HepG2 (cell line): Measurements from ENCODE around the gene PEMT. TPM values are rescaled to one million over a fixed set of nuclear protein-coding genes. Genes with fewer than 3 reads are reported as not detected.

ENCODE experiments used
- CHCHD3 ChIP-seq: sonication (generic); formaldehyde crosslinking; IDR thresholded peaks from 2 replicates; pipeline ENCODE4 v1.8.0; 2022; ENCODE audit warnings: mild to moderate bottlenecking, missing genetic modification reagents, moderate library complexity
- GTF3A ChIP-seq: sonication (generic); formaldehyde crosslinking; conservative IDR thresholded peaks from 2 replicates; pipeline ENCODE4 v1.4.0; 2020; ENCODE audit warnings: mild to moderate bottlenecking, missing genetic modification reagents
- HNF4A ChIP-seq: sonication (generic); formaldehyde crosslinking; IDR thresholded peaks from 2 replicates; pipeline ENCODE4 v1.4.0; 2020; ENCODE audit warnings: missing genetic modification reagents
- KDM3A ChIP-seq: IDR thresholded peaks from 2 replicates; pipeline ENCODE4 v1.6.1; 2018; ENCODE audit warnings: low read depth, missing compliant biosample characterization
- KDM5A ChIP-seq: fragments of 200-600 bp; sonication (generic); IDR thresholded peaks from 2 replicates; pipeline ENCODE4 v1.7.0; 2018; ENCODE audit warnings: antibody characterized with exemption, mild to moderate bottlenecking, low read length, borderline replicate concordance
- KLF12 ChIP-seq: sonication (generic); formaldehyde crosslinking; IDR thresholded peaks from 2 replicates; pipeline ENCODE4 v1.4.0; 2020; ENCODE audit warnings: missing genetic modification reagents, borderline replicate concordance
- MEF2D ChIP-seq: sonication (generic); formaldehyde crosslinking; IDR thresholded peaks from 2 replicates; pipeline ENCODE4 v1.5.1; 2020; ENCODE audit warnings: mild to moderate bottlenecking, missing genetic modification reagents
- MEIS2 ChIP-seq: sonication (generic); formaldehyde crosslinking; IDR thresholded peaks from 2 replicates; pipeline ENCODE4 v1.9.0; 2021; ENCODE audit warnings: mild to moderate bottlenecking, missing genetic modification reagents
- NRL ChIP-seq: sonication (generic); formaldehyde crosslinking; IDR thresholded peaks from 2 replicates; pipeline ENCODE4 v1.5.0; 2020; ENCODE audit warnings: missing genetic modification reagents, mild to moderate bottlenecking, moderate library complexity, borderline replicate concordance
- RARA ChIP-seq: IDR thresholded peaks from 2 replicates; pipeline ENCODE4 v1.6.1; 2016; ENCODE audit warnings: missing genetic modification reagents, missing compliant biosample characterization
- RFXAP ChIP-seq: sonication (generic); formaldehyde crosslinking; IDR thresholded peaks from 2 replicates; pipeline ENCODE4 v1.4.0; 2020; ENCODE audit warnings: missing genetic modification reagents, borderline replicate concordance
- SNAPC2 ChIP-seq: sonication (generic); formaldehyde crosslinking; IDR thresholded peaks from 2 replicates; pipeline ENCODE4 v1.8.1; 2022; ENCODE audit warnings: mild to moderate bottlenecking, missing genetic modification reagents
- SOX13 ChIP-seq, 3 experiments: fragments of 450-650 bp in 1 of 3; sonication (generic) in 1 of 3; formaldehyde crosslinking in 1 of 3; IDR thresholded peaks in 2 of 3; conservative IDR thresholded peaks in 1 of 3; 2 replicates each; pipeline versions ENCODE4 v1.5.0 to v1.6.1; 2016 to 2020; ENCODE audit warnings: antibody characterized with exemption in 1 of 3, mild to moderate bottlenecking in 1 of 3, missing compliant biosample characterization in 1 of 3, missing genetic modification reagents in 1 of 3, moderate library complexity in 1 of 3
- SYNCRIP ChIP-seq: fragments of 200-400 bp; formaldehyde crosslinking; IDR thresholded peaks from 2 replicates; pipeline ENCODE4 v1.6.1; 2018; ENCODE audit warnings: mild to moderate bottlenecking, low read depth, low read length; ENCODE audit not compliant: insufficient read depth
- ZBTB38 ChIP-seq: sonication (generic); formaldehyde crosslinking; IDR thresholded peaks from 2 replicates; pipeline ENCODE4 v1.5.1; 2020; ENCODE audit warnings: mild to moderate bottlenecking, missing genetic modification reagents
- ZFP37 ChIP-seq: sonication (generic); formaldehyde crosslinking; IDR thresholded peaks from 2 replicates; pipeline ENCODE4 v1.4.0; 2020; ENCODE audit warnings: missing genetic modification reagents, borderline replicate concordance
- ZMAT3 ChIP-seq: sonication (generic); formaldehyde crosslinking; conservative IDR thresholded peaks from 2 replicates; pipeline ENCODE4 v1.7.0; 2021; ENCODE audit warnings: missing genetic modification reagents
- ZNF160 ChIP-seq: sonication (generic); formaldehyde crosslinking; IDR thresholded peaks from 2 replicates; pipeline ENCODE4 v1.8.0; 2022; ENCODE audit warnings: mild to moderate bottlenecking, inconsistent platforms, missing genetic modification reagents
- ZNF530 ChIP-seq: sonication (generic); formaldehyde crosslinking; IDR thresholded peaks from 2 replicates; pipeline ENCODE4 v1.5.0; 2020; ENCODE audit warnings: low read depth, mild to moderate bottlenecking, missing genetic modification reagents
- polyA plus RNA-seq, 8 experiments: library from polyadenylated mRNA; depleted of rRNA in 3 of 8; stranded (reverse) in 7 of 8; unstranded in 1 of 8; fragments of >200 nt; fragmentation: Illumina TruSeq in 4 of 8; extraction: Trizol in 4 of 8; gene quantifications; 2 replicates each; pipeline versions ENCODE4 v1.2.1 to v1.2.3, GENCODE V29; 2011 to 2016; ENCODE audit warnings: low read depth in 4 of 8, missing spikeins in 1 of 8, mixed read lengths in 1 of 8; ENCODE audit not compliant: insufficient read depth in 1 of 8
- total RNA-seq, 5 experiments: library from RNA; depleted of rRNA; stranded (reverse); fragments of >200 nt; fragmentation: Illumina TruSeq; extraction: Trizol; gene quantifications; 2 replicates each; pipeline ENCODE4 v1.2.3, GENCODE V29; 2016; ENCODE audit warnings: low read depth in 1 of 5
- TF ChIP-seq, protein P1 (sequence below): IDR thresholded peaks from 2 replicates; pipeline ENCODE4 v1.6.1; 2018; ENCODE audit warnings: missing genetic modification reagents, mild to moderate bottlenecking, missing compliant biosample characterization
- TF ChIP-seq, protein P2 (sequence below): sonication (generic); formaldehyde crosslinking; IDR thresholded peaks from 2 replicates; pipeline ENCODE4 v1.4.0; 2020; ENCODE audit warnings: missing genetic modification reagents
- TF ChIP-seq, protein P3 (sequence below): sonication (generic); formaldehyde crosslinking; IDR thresholded peaks from 2 replicates; pipeline ENCODE4 v1.4.0; 2020; ENCODE audit warnings: mild to moderate bottlenecking, missing genetic modification reagents
- TF ChIP-seq, protein P4 (sequence below): sonication (generic); formaldehyde crosslinking; IDR thresholded peaks from 2 replicates; pipeline ENCODE4 v1.9.0; 2022; ENCODE audit warnings: missing genetic modification reagents, mild to moderate bottlenecking, borderline replicate concordance

The PEMT gene
- total and polyA plus RNA-seq, 2 of the 13 experiments (the other 11 are each of a cell fraction or from before 2014, with no cell fraction given) = 31.7 to 43.6 TPM

DNA sequence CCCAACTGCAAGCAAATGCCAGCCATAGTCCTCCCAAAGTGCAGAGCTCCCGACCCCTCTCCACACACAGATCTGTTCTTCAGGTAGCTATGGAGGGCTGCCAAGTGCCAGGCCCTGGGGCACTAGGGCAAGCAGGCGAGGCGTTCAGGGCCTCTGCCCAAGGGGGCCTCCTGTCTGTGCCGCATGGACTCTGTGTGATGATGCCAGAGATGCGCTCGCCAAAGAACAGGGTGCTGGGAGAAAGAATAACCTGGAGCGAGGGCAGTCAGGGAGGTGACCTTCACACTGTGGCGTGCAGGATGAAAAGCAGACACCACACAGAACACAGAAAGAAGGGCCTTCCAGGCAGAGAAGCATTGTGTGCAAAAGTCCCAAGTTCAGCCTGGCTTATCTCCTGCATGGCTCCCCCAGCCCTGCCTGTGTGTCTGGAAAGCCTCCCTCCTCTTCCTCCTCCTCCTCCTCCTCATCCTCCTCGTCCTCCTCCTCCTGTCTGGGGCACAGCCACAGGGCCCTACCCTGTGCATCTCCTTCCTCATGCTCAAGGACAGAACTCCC is 44.2 kb downstream of the PEMT start (continued):
- peak; percentile 66; the same call in 1 of the 2 replicates for TF ChIP-seq RFXAP (CRISPR knock-in tag)
- 0 out of 2 replicates have a peak, but pooled peaks have one; percentile 35 for TF ChIP-seq ZFP37
- TF ChIP-seq HNF4A (CRISPR knock-in tag) = peak; percentile 91
- 0 out of 2 replicates have a peak, but pooled peaks have one; percentile 48 for TF ChIP-seq ZNF160 (CRISPR knock-in tag)
- 0 out of 2 replicates have a peak, but pooled peaks have one; percentile 21 for TF ChIP-seq NRL (CRISPR knock-in tag)
- TF ChIP-seq SNAPC2 (CRISPR knock-in tag) = no peak
- 0 out of 2 replicates have a peak, but pooled peaks have one; percentile 44 for TF ChIP-seq ZMAT3 (CRISPR knock-in tag)
- no peak for TF ChIP-seq CHCHD3
- no peak for TF ChIP-seq KLF12 (CRISPR knock-in tag)
- 0 out of 2 replicates have a peak, but pooled peaks have one; percentile 27 for TF ChIP-seq ZBTB38 (CRISPR knock-in tag)
- TF ChIP-seq, protein P1, sequence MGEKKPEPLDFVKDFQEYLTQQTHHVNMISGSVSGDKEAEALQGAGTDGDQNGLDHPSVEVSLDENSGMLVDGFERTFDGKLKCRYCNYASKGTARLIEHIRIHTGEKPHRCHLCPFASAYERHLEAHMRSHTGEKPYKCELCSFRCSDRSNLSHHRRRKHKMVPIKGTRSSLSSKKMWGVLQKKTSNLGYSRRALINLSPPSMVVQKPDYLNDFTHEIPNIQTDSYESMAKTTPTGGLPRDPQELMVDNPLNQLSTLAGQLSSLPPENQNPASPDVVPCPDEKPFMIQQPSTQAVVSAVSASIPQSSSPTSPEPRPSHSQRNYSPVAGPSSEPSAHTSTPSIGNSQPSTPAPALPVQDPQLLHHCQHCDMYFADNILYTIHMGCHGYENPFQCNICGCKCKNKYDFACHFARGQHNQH = no peak
- peak; percentile 64 for TF ChIP-seq MEF2D (CRISPR knock-in tag)
- no peak for TF ChIP-seq SOX13 (IDR thresholded peaks at IDR 0.05)
- TF ChIP-seq SOX13 (CRISPR knock-in tag; conservative IDR thresholded peaks at IDR 0.05 in 1 of 2, IDR thresholded peaks at IDR 0.05 in 1 of 2) = peak in 1 of 2 experiments; percentile 91; a peak in 2 of 4 replicates
- TF ChIP-seq, protein P2, sequence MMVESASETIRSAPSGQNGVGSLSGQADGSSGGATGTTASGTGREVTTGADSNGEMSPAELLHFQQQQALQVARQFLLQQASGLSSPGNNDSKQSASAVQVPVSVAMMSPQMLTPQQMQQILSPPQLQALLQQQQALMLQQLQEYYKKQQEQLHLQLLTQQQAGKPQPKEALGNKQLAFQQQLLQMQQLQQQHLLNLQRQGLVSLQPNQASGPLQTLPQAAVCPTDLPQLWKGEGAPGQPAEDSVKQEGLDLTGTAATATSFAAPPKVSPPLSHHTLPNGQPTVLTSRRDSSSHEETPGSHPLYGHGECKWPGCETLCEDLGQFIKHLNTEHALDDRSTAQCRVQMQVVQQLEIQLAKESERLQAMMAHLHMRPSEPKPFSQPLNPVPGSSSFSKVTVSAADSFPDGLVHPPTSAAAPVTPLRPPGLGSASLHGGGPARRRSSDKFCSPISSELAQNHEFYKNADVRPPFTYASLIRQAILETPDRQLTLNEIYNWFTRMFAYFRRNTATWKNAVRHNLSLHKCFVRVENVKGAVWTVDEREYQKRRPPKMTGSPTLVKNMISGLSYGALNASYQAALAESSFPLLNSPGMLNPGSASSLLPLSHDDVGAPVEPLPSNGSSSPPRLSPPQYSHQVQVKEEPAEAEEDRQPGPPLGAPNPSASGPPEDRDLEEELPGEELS (CRISPR knock-in tag) = peak; percentile 89
- TF ChIP-seq RARA (CRISPR knock-in tag) = peak; percentile 95
- peak; percentile 73; the same call in 1 of the 2 replicates for TF ChIP-seq MEIS2 (CRISPR knock-in tag)
- TF ChIP-seq, protein P3, sequence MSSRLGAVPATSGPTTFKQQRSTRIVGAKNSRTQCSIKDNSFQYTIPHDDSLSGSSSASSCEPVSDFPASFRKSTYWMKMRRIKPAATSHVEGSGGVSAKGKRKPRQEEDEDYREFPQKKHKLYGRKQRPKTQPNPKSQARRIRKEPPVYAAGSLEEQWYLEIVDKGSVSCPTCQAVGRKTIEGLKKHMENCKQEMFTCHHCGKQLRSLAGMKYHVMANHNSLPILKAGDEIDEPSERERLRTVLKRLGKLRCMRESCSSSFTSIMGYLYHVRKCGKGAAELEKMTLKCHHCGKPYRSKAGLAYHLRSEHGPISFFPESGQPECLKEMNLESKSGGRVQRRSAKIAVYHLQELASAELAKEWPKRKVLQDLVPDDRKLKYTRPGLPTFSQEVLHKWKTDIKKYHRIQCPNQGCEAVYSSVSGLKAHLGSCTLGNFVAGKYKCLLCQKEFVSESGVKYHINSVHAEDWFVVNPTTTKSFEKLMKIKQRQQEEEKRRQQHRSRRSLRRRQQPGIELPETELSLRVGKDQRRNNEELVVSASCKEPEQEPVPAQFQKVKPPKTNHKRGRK = 0 out of 2 replicates have a peak, but pooled peaks have one; percentile 23
- no peak for TF ChIP-seq ZNF530 (CRISPR knock-in tag)
- TF ChIP-seq SYNCRIP = no peak
- TF ChIP-seq KDM5A = no peak
- 0 out of 2 replicates have a peak, but pooled peaks have one; percentile 24 for TF ChIP-seq KDM3A (CRISPR knock-in tag)
- TF ChIP-seq GTF3A (CRISPR knock-in tag) = no peak
- TF ChIP-seq, protein P4, sequence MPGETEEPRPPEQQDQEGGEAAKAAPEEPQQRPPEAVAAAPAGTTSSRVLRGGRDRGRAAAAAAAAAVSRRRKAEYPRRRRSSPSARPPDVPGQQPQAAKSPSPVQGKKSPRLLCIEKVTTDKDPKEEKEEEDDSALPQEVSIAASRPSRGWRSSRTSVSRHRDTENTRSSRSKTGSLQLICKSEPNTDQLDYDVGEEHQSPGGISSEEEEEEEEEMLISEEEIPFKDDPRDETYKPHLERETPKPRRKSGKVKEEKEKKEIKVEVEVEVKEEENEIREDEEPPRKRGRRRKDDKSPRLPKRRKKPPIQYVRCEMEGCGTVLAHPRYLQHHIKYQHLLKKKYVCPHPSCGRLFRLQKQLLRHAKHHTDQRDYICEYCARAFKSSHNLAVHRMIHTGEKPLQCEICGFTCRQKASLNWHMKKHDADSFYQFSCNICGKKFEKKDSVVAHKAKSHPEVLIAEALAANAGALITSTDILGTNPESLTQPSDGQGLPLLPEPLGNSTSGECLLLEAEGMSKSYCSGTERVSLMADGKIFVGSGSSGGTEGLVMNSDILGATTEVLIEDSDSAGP (CRISPR knock-in tag) = peak; percentile 63; the same call in 1 of the 2 replicates
